Loucy (cell line): ENCODE measurements around the gene WWOX.

Experiments
- EZH2phosphoT487 ChIP-seq: fragments of 200-600 bp; IDR thresholded peaks from 2 replicates; pipeline ENCODE4 v1.6.1; 2018; ENCODE audit warnings: antibody characterized with exemption, mild to moderate bottlenecking, moderate library complexity, borderline replicate concordance
- TF ChIP-seq, protein P1 (sequence below): fragments of 200-600 bp; sonication (generic); conservative IDR thresholded peaks from 2 replicates; pipeline ENCODE4 v1.5.1; 2014; ENCODE audit warnings: mild to moderate bottlenecking, antibody characterized with exemption, low read length

DNA sequence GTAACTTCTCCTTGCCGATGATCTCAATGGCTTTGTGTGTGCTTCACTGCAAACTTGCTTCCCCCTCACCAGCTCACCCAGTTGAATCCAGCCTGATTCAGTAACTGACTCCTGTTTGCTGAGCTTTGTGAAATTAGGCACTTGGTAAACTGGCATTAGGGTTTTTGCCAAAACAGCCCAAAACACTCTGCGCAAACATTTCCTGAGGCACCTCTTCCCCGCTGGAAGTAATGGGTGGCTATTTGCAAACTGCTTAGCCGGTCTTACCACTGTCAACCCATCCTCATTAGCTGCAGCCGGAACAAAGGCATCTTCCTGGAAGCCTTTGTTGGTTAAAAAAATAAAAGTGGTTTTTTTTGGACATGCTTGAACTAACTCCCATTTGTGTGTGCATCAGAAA, 1147.9 kb downstream of the WWOX start:
- TF ChIP-seq, protein P1, sequence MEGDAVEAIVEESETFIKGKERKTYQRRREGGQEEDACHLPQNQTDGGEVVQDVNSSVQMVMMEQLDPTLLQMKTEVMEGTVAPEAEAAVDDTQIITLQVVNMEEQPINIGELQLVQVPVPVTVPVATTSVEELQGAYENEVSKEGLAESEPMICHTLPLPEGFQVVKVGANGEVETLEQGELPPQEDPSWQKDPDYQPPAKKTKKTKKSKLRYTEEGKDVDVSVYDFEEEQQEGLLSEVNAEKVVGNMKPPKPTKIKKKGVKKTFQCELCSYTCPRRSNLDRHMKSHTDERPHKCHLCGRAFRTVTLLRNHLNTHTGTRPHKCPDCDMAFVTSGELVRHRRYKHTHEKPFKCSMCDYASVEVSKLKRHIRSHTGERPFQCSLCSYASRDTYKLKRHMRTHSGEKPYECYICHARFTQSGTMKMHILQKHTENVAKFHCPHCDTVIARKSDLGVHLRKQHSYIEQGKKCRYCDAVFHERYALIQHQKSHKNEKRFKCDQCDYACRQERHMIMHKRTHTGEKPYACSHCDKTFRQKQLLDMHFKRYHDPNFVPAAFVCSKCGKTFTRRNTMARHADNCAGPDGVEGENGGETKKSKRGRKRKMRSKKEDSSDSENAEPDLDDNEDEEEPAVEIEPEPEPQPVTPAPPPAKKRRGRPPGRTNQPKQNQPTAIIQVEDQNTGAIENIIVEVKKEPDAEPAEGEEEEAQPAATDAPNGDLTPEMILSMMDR: no peak
- TF ChIP-seq EZH2phosphoT487: no peak
